ENCODE data around the gene MGAT1. TPM values are rescaled to one million over a fixed set of nuclear protein-coding genes. Genes with fewer than 3 reads are reported as not detected.

MGAT1 gene
- total RNA-seq, 1 donor from 2014 or later, result 116 TPM

- H3K4me3 ChIP-seq (ENCODE audit: insufficient read depth, low read depth, low read length), result no peak overlapping the region
- H3K27me3 Mint-ChIP-seq (ENCODE audit: low read depth, unreplicated experiment), result no peaks in the 10 kb centered on the region
Observed at GRCh38 chr5:180832638-180833068, 30.0 kb upstream of the MGAT1 start.

DNA sequence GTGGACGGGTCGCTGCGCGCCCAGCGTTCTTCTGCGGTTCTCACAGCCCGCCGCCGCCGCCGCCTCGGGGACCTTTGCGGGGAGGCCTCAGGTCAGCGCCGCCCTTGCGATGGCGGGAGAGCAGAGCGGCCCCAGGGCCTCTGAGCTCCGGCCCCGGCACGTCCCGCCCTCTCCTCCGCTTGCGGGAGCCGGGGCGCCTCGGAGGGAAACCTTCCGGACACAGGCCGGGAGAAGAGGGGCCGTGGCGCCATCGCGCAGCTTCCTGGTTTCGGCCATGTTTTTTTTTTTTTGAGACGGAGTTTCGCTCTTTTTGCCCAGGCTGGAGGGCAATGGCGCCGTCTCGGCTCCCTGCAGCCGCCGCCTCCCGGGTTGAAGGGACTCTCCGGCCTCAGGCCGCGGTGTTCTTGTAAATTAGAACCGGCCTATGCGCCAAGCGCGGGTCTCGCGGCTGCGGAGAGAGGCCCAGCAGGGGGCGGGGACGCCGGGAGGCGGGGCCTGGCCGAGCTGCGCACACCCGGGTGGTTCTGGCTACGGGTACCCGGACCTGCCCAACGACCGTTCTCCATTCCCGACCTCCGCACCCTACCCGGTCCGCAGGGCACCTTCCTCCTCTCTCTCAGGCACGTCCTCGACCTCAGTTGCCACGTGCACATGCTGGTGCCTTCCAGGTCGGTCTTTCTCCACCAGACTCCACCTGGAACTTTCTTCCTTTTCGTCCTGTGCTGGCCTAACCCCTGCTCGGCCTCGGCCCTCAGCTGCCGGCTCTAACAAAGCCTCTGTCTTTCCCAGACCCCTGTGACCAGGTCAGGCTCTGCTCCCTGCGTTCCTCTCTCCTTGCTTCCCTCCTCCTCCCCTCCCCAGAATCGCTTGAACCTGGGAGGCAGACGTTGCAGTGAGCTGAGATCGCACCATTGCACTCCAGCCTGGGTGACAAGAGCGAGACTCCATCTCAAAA lies 28.8 kb upstream of the MGAT1 start:
- peak overlapping the region; percentile 83 for H3K27ac ChIP-seq (ENCODE audit: low read depth, low read length)
- peaks cover 6% of the 10 kb centered on the region for H3K4me1 ChIP-seq (ENCODE audit: insufficient read depth, low read length)
- peak; percentile 47 for DNase-seq (ENCODE audit: low read depth)
- no peaks in the 10 kb centered on the region for H3K27me3 ChIP-seq (ENCODE audit: insufficient read depth, low read length)
- Mint-ChIP-seq H3K9me3 (ENCODE audit: unreplicated experiment) (peaks cover 17% of the 10 kb centered on the region), H3K27me3 (ENCODE audit: low read depth, unreplicated experiment) (no peaks in the 10 kb centered on the region), H3K4me1 (ENCODE audit: low read depth, unreplicated experiment) (peaks cover 5% of the 10 kb centered on the region), H3K27ac (ENCODE audit: unreplicated experiment) (peak overlapping the region; percentile 93), H3K4me3 (ENCODE audit: unreplicated experiment) (peak overlapping the region; percentile 97), H3K36me3 (ENCODE audit: low read depth, unreplicated experiment) (peaks cover 16% of the 10 kb centered on the region)
- no peaks in the 10 kb centered on the region for H4K20me1 ChIP-seq (ENCODE audit: insufficient read depth, low read length)
- FAIRE-seq, result no peak
- H2AFZ ChIP-seq (ENCODE audit: low read depth, low read length), result peak overlapping the region; percentile 96
- TF ChIP-seq EZH2 (IDR thresholded peaks at IDR 0.05; ENCODE audit: insufficient read depth, low read length), result no peak
- TF ChIP-seq, protein P1, sequence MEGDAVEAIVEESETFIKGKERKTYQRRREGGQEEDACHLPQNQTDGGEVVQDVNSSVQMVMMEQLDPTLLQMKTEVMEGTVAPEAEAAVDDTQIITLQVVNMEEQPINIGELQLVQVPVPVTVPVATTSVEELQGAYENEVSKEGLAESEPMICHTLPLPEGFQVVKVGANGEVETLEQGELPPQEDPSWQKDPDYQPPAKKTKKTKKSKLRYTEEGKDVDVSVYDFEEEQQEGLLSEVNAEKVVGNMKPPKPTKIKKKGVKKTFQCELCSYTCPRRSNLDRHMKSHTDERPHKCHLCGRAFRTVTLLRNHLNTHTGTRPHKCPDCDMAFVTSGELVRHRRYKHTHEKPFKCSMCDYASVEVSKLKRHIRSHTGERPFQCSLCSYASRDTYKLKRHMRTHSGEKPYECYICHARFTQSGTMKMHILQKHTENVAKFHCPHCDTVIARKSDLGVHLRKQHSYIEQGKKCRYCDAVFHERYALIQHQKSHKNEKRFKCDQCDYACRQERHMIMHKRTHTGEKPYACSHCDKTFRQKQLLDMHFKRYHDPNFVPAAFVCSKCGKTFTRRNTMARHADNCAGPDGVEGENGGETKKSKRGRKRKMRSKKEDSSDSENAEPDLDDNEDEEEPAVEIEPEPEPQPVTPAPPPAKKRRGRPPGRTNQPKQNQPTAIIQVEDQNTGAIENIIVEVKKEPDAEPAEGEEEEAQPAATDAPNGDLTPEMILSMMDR (IDR thresholded peaks at IDR 0.05; ENCODE audit: insufficient read depth, low read depth, low read length), result no peak
- H3K4me2 ChIP-seq (ENCODE audit: low read length), result peak overlapping the region; percentile 93
- peak overlapping the region; percentile 72 for H3K4me3 ChIP-seq (ENCODE audit: insufficient read depth, low read depth, low read length)
- H3K9ac ChIP-seq (ENCODE audit: low read length), result peak overlapping the region; percentile 94
- peaks cover 10% of the 10 kb centered on the region for H3K79me2 ChIP-seq (ENCODE audit: insufficient read depth, low read length)
- H3K9me3 ChIP-seq (ENCODE audit: insufficient read depth, low read depth, low read length), result no peaks in the 10 kb centered on the region
- no peaks in the 10 kb centered on the region for H3K36me3 ChIP-seq (ENCODE audit: insufficient read depth, low read length)

More at GRCh38 chr5:180832638-180833068, 30.0 kb upstream of the MGAT1 start:
- Histone ChIP-seq H3K27ac (ENCODE audit: low read depth, low read length) (no peak overlapping the region), H3K9ac (ENCODE audit: low read length) (no peak overlapping the region), H3K36me3 (ENCODE audit: insufficient read depth, low read length) (no peaks in the 10 kb centered on the region), H3K9me3 (ENCODE audit: insufficient read depth, low read depth, low read length) (no peaks in the 10 kb centered on the region), H3K79me2 (ENCODE audit: insufficient read depth, low read length) (peaks cover 10% of the 10 kb centered on the region), H3K27me3 (ENCODE audit: insufficient read depth, low read length) (no peaks in the 10 kb centered on the region), H3K4me2 (ENCODE audit: low read length) (peak overlapping the region; percentile 93), H2AFZ (ENCODE audit: low read depth, low read length) (no peak overlapping the region), H3K4me1 (ENCODE audit: insufficient read depth, low read length) (peaks cover 6% of the 10 kb centered on the region), H4K20me1 (ENCODE audit: insufficient read depth, low read length) (no peaks in the 10 kb centered on the region)
- Mint-ChIP-seq H3K9me3 (ENCODE audit: unreplicated experiment) (peaks cover 15% of the 10 kb centered on the region), H3K4me3 (ENCODE audit: unreplicated experiment) (peak overlapping the region; percentile 97), H3K27ac (ENCODE audit: unreplicated experiment) (peak overlapping the region; percentile 47), H3K36me3 (ENCODE audit: low read depth, unreplicated experiment) (peaks cover 18% of the 10 kb centered on the region), H3K4me1 (ENCODE audit: low read depth, unreplicated experiment) (peaks cover 4% of the 10 kb centered on the region)
- no peak for DNase-seq (ENCODE audit: low read depth)
- TF ChIP-seq, protein P1 (IDR thresholded peaks at IDR 0.05; ENCODE audit: insufficient read depth, low read depth, low read length), result no peak
- TF ChIP-seq EZH2 (IDR thresholded peaks at IDR 0.05; ENCODE audit: insufficient read depth, low read length), result no peak
- FAIRE-seq, result no peak

Measured in astrocyte (in vitro differentiated cells and primary cell).